Lower leg skin (tissue), 3 donors: Measurements from ENCODE around the gene NR1H4.

Source experiments
- POLR2A ChIP-seq, 2 donors: fragments of 450-650 bp; IDR thresholded peaks; one replicate each; pipeline ENCODE4 v1.6.1; 2016 to 2017; ENCODE audit warnings: antibody characterized with exemption in 2 of 2, mild to moderate bottlenecking in 1 of 2, moderate library complexity in 1 of 2
- TF ChIP-seq, protein P1 (sequence below), 3 donors: fragments of 450-650 bp; IDR thresholded peaks; one replicate each; pipeline ENCODE4 v1.5.1; 2016; ENCODE audit warnings: antibody characterized with exemption in 3 of 3, mild to moderate bottlenecking in 3 of 3, moderate library complexity in 2 of 3

DNA sequence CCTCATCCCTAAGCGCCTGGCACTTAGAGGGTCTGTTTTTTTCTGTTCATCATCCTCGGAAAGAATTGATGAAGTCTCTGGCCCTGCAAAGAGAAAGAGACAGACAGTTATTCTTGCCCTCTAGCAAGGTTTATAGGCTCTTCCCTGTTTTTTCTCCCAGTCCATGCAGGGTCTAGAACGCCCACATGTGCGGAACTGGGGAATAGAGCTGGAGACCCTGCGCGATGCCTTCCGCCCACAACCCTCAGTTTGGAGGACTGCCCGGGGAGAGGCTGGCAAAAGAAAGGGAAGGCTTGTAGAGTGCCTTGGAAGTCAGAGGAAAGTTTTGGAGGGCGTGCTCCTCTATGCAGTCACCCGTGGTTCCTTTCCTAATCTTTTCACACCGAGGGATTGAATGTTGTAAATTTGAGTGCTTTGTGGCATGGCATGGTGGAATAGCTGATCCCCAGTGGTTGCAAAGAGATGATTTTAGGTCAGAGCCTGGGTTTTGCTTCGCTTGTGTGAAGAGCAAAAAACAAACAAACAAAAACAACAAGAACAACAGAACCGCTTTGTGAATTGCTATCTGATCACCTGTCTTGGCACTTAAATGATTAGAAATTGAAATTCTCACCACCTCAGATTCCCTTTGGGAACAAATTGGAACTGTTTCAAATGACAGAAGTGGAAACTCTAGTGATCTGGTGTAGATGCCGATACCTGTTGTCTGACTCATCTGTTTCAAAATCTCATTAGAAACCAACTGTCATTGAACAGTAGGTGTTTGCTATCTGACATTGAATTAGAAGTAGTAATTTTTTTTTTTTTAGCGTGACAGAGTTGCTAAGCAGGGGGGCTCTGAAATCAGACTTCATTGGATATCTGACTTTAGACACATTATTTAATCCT is 100.8 kb downstream of the NR1H4 start:
- TF ChIP-seq, protein P1, sequence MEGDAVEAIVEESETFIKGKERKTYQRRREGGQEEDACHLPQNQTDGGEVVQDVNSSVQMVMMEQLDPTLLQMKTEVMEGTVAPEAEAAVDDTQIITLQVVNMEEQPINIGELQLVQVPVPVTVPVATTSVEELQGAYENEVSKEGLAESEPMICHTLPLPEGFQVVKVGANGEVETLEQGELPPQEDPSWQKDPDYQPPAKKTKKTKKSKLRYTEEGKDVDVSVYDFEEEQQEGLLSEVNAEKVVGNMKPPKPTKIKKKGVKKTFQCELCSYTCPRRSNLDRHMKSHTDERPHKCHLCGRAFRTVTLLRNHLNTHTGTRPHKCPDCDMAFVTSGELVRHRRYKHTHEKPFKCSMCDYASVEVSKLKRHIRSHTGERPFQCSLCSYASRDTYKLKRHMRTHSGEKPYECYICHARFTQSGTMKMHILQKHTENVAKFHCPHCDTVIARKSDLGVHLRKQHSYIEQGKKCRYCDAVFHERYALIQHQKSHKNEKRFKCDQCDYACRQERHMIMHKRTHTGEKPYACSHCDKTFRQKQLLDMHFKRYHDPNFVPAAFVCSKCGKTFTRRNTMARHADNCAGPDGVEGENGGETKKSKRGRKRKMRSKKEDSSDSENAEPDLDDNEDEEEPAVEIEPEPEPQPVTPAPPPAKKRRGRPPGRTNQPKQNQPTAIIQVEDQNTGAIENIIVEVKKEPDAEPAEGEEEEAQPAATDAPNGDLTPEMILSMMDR (IDR thresholded peaks at IDR 0.05), result no peak
- TF ChIP-seq POLR2A (IDR thresholded peaks at IDR 0.05), result no peak
